H1 (cell line): ENCODE measurements around the gene SRPRB. TPM values are rescaled to one million over a fixed set of nuclear protein-coding genes. Genes with fewer than 3 reads are reported as not detected.

ENCODE experiments used
- CTCF ChIA-PET: fragments of 300-600 bp; sonication (Branson Sonifier 250); formaldehyde crosslinking; loops from one replicate; lab custom pipeline; 2021; ENCODE audit not compliant: partially characterized antibody; lab: Charles Lee
- POLR2A ChIA-PET: fragments of 300-600 bp; sonication (Branson Sonifier 250); formaldehyde crosslinking; loops from one replicate; lab custom pipeline; 2021; ENCODE audit warnings: inconsistent platforms; ENCODE audit not compliant: partially characterized antibody; lab: Charles Lee
- DNase-seq, 2 experiments: peaks; one replicate each; pipeline versions ENCODE4 v3.0.0 to v3.0.0-alpha.2; 2010 to 2022; ENCODE audit warnings: low spot score in 2 of 2, low read depth in 1 of 2, mixed read lengths in 1 of 2
- FAIRE-seq: peaks from 2 replicates; lab custom pipeline; 2011; peaks lifted over from hg19 to GRCh38; lab: Jason Lieb, UNC
- H2AFZ ChIP-seq: 2 replicates; pipeline ENCODE4 v1.8.1; 2012; ENCODE audit warnings: low read length, inconsistent platforms
- H2AK5ac ChIP-seq: 2 replicates; pipeline ENCODE4 v1.6.1; 2013; ENCODE audit warnings: low read depth, low read length
- H2BK120ac ChIP-seq: replicated peaks from 2 replicates; pipeline ENCODE3; 2013; ENCODE audit warnings: low read depth, low read length, inconsistent platforms
- H2BK12ac ChIP-seq: 2 replicates; pipeline ENCODE4 v1.6.1; 2013; ENCODE audit warnings: low read depth, low read length
- H2BK15ac ChIP-seq: 2 replicates; pipeline ENCODE4 v1.6.1; 2013; ENCODE audit warnings: low read length
- H2BK20ac ChIP-seq: 2 replicates; pipeline ENCODE4 v1.6.1; 2013; ENCODE audit warnings: low read length
- H2BK5ac ChIP-seq: 2 replicates; pipeline ENCODE4 v1.6.1; 2013; ENCODE audit warnings: low read depth, low read length
- H3K14ac ChIP-seq: 2 replicates; pipeline ENCODE4 v1.6.1; 2013; ENCODE audit warnings: inconsistent platforms; ENCODE audit not compliant: insufficient read length
- H3K18ac ChIP-seq: 2 replicates; pipeline ENCODE4 v1.6.1; 2013; ENCODE audit warnings: low read length; ENCODE audit errors: extremely low read depth
- H3K23ac ChIP-seq: 2 replicates; pipeline ENCODE4 v1.6.1; 2013; ENCODE audit warnings: inconsistent platforms; ENCODE audit not compliant: insufficient read length
- H3K23me2 ChIP-seq: 2 replicates; pipeline ENCODE4 v1.6.1; 2013; ENCODE audit warnings: low read depth, low read length
- H3K27ac ChIP-seq: 2 replicates; pipeline ENCODE4 v1.6.1; 2011; ENCODE audit warnings: low read depth, low read length, inconsistent platforms
- H3K27me3 ChIP-seq, 4 experiments: replicated peaks in 1 of 4; 1 replicate in 1 of 4; 2 replicates in 3 of 4; pipeline versions ENCODE4 v1.6.1 to v1.8.1; 2011 to 2013; ENCODE audit warnings: low read length in 3 of 4, mild to moderate bottlenecking in 3 of 4, inconsistent platforms in 2 of 4, mixed read lengths in 2 of 4, moderate library complexity in 1 of 4; ENCODE audit not compliant: control insufficient read depth in 3 of 4, insufficient read depth in 3 of 4; ENCODE audit errors: extremely low read depth in 1 of 4
- H3K36me3 ChIP-seq, 4 experiments: 2 replicates each; pipeline versions ENCODE4 v1.6.1 to v1.8.1; 2011 to 2013; ENCODE audit warnings: mild to moderate bottlenecking in 4 of 4, low read length in 3 of 4, moderate library complexity in 2 of 4, control low read depth in 1 of 4, inconsistent platforms in 1 of 4; ENCODE audit not compliant: insufficient read depth in 4 of 4, control insufficient read depth in 2 of 4
- H3K4ac ChIP-seq: replicated peaks from 2 replicates; pipeline ENCODE3; 2013; ENCODE audit warnings: low read length, low read depth, mixed read lengths, inconsistent platforms; ENCODE audit not compliant: insufficient read length
- H3K4me1 ChIP-seq, 4 experiments: replicated peaks in 1 of 4; 1 replicate in 1 of 4; 2 replicates in 3 of 4; pipeline versions ENCODE4 v1.6.1 to v1.8.1; 2011 to 2013; ENCODE audit warnings: low read length in 3 of 4, inconsistent platforms in 2 of 4, mixed read lengths in 1 of 4; ENCODE audit not compliant: insufficient read depth in 4 of 4, control insufficient read depth in 3 of 4
- H3K4me2 ChIP-seq, 2 experiments: 2 replicates each; pipeline versions ENCODE4 v1.6.1 to v1.8.1; 2011 to 2013; ENCODE audit warnings: low read depth in 2 of 2, low read length in 2 of 2, control low read depth in 1 of 2, inconsistent platforms in 1 of 2, mild to moderate bottlenecking in 1 of 2; ENCODE audit not compliant: insufficient read depth in 1 of 2
- H3K4me3 ChIP-seq, 4 experiments: fragments of 200-600, 300-600 bp in 1 of 4; sonication (generic), shearing (Covaris generic), sonication (Bioruptor Twin) in 1 of 4; 2 replicates each; pipeline versions ENCODE4 v1.5.1 to v1.8.1; 2011 to 2016; ENCODE audit warnings: low read length in 4 of 4, low read depth in 3 of 4, control low read depth in 2 of 4, inconsistent platforms in 2 of 4, mild to moderate bottlenecking in 2 of 4, mixed read lengths in 1 of 4, moderate library complexity in 1 of 4; ENCODE audit not compliant: insufficient read depth in 2 of 4; ENCODE audit errors: extremely low read depth in 1 of 4
- H3K56ac ChIP-seq: replicated peaks from 2 replicates; pipeline ENCODE3; 2013; ENCODE audit warnings: low read depth, mild to moderate bottlenecking, mixed read lengths, low read length, inconsistent platforms; ENCODE audit not compliant: insufficient read length
- H3K79me1 ChIP-seq: 2 replicates; pipeline ENCODE4 v1.6.1; 2013; ENCODE audit warnings: low read depth, low read length, control low read depth
- H3K79me2 ChIP-seq, 2 experiments: 2 replicates each; pipeline versions ENCODE4 v1.6.1 to v1.8.1; 2012 to 2013; ENCODE audit warnings: low read length in 2 of 2, mild to moderate bottlenecking in 2 of 2, inconsistent platforms in 1 of 2; ENCODE audit not compliant: insufficient read depth in 2 of 2, control insufficient read depth in 1 of 2
- H3K9ac ChIP-seq, 4 experiments: replicated peaks in 1 of 4; 1 replicate in 1 of 4; 2 replicates in 3 of 4; pipeline versions ENCODE4 v1.6.1 to v1.8.1; 2011 to 2013; ENCODE audit warnings: low read depth in 3 of 4, low read length in 3 of 4, control low read depth in 2 of 4, mild to moderate bottlenecking in 2 of 4, moderate library complexity in 2 of 4, inconsistent platforms in 1 of 4; ENCODE audit errors: extremely low read depth in 1 of 4
- H3K9me3 ChIP-seq, 2 experiments: 2 replicates each; pipeline versions ENCODE4 v1.6.1 to v1.8.1; 2012 to 2013; ENCODE audit warnings: mild to moderate bottlenecking in 2 of 2, moderate library complexity in 2 of 2, control low read depth in 1 of 2, inconsistent platforms in 1 of 2, low read depth in 1 of 2, low read length in 1 of 2, mixed read lengths in 1 of 2; ENCODE audit not compliant: insufficient read depth in 2 of 2
- H4K20me1 ChIP-seq, 2 experiments: replicated peaks in 1 of 2; 2 replicates each; pipeline versions ENCODE3 to v1.8.1; 2011 to 2013; ENCODE audit warnings: inconsistent platforms in 2 of 2, low read length in 2 of 2, mild to moderate bottlenecking in 1 of 2; ENCODE audit not compliant: insufficient read depth in 2 of 2, control insufficient read depth in 1 of 2
- H4K5ac ChIP-seq: 2 replicates; pipeline ENCODE4 v1.6.1; 2013; ENCODE audit warnings: low read length, low read depth, mixed read lengths, inconsistent platforms; ENCODE audit not compliant: insufficient read length
- H4K8ac ChIP-seq: 2 replicates; pipeline ENCODE4 v1.8.0; 2013; ENCODE audit warnings: mild to moderate bottlenecking, moderate library complexity, low read length, inconsistent platforms; ENCODE audit not compliant: insufficient read depth; ENCODE audit errors: extremely low read depth
- H4K91ac ChIP-seq: replicated peaks from 2 replicates; pipeline ENCODE3; 2013; ENCODE audit warnings: low read length, mixed read lengths, inconsistent platforms; ENCODE audit not compliant: insufficient read length
- GTF2F1 ChIP-seq: IDR thresholded peaks from 2 replicates; pipeline ENCODE4 v1.6.1; 2012; ENCODE audit warnings: low read depth, low read length, improper control_type of control experiment, borderline replicate concordance
- HDAC2 ChIP-seq, 2 experiments: fragments of 300-600 bp in 1 of 2; sonication (generic) in 1 of 2; IDR thresholded peaks; 2 replicates each; pipeline ENCODE4 v1.6.1; 2011 to 2012; ENCODE audit warnings: low read depth in 2 of 2, low read length in 2 of 2, mild to moderate bottlenecking in 2 of 2, moderate library complexity in 2 of 2, borderline replicate concordance in 1 of 2, inconsistent platforms in 1 of 2
- MAX ChIP-seq: IDR thresholded peaks from 2 replicates; pipeline ENCODE4 v1.6.1; 2012; ENCODE audit warnings: inconsistent platforms
- RXRA ChIP-seq: IDR thresholded peaks from 2 replicates; pipeline ENCODE4 v1.6.1; 2011; ENCODE audit warnings: low read depth, mild to moderate bottlenecking, low read length, moderate library complexity; ENCODE audit not compliant: insufficient read depth
- SIN3A ChIP-seq, 2 experiments: IDR thresholded peaks in 1 of 2; conservative IDR thresholded peaks in 1 of 2; 2 replicates each; pipeline ENCODE4 v1.6.1; 2011 to 2012; ENCODE audit warnings: low read length in 2 of 2, improper control_type of control experiment in 1 of 2, low read depth in 1 of 2, mild to moderate bottlenecking in 1 of 2
- SIX5 ChIP-seq: IDR thresholded peaks from 2 replicates; pipeline ENCODE4 v1.6.1; 2011; ENCODE audit warnings: mild to moderate bottlenecking, low read depth, low read length
- TBP ChIP-seq: IDR thresholded peaks from 2 replicates; pipeline ENCODE4 v1.6.1; 2011; ENCODE audit warnings: low read depth, low read length, improper control_type of control experiment
- USF2 ChIP-seq: IDR thresholded peaks from 2 replicates; pipeline ENCODE4 v1.6.1; 2011; ENCODE audit warnings: low read length, improper control_type of control experiment
- polyA plus RNA-seq, 7 experiments: library from polyadenylated mRNA; depleted of rRNA in 3 of 7; stranded (reverse) in 5 of 7; unstranded in 2 of 7; fragments of >200 nt in 5 of 7; fragments of 200-250 nt in 2 of 7; gene quantifications; 1 replicate in 5 of 7; 2 replicates in 1 of 7; 4 replicates in 1 of 7; pipeline versions ENCODE4 v1.2.1 to v1.2.3, GENCODE V29; 2011 to 2013; ENCODE audit warnings: missing spikeins in 2 of 7, mixed read lengths in 2 of 7
- total RNA-seq: library from RNA; stranded (reverse); fragmentation: NEBNext Ultra II Directional; extraction: Animal tissue kit (Norgen Biotek cat#: 25700); gene quantifications from 2 replicates; pipeline ENCODE4 v1.2.1, GENCODE V29; 2021

Gene SRPRB
- total and polyA plus RNA-seq, 2 of the 8 experiments (the other 6 are each of a cell fraction or from before 2014, with no cell fraction given), result 15.9 to 49.8 TPM

- H3K14ac ChIP-seq, result no peak overlapping the region
- H3K4ac ChIP-seq, result no peak overlapping the region
- no peak overlapping the region for H4K91ac ChIP-seq
- H2BK20ac ChIP-seq, result no peak overlapping the region
- no peak overlapping the region for H2BK12ac ChIP-seq
- no peak overlapping the region for H3K4me3 ChIP-seq
- no peak overlapping the region for H2AK5ac ChIP-seq
- no peak overlapping the region for H2AFZ ChIP-seq
- POLR2A ChIA-PET, result no interaction called here
- no peak overlapping the region for H3K23ac ChIP-seq
- FAIRE-seq (no peak), DNase-seq (no peak)
- no peak overlapping the region for H4K5ac ChIP-seq
- no peaks in the 10 kb centered on the region for H3K9me3 ChIP-seq
- no peak overlapping the region for H3K9ac ChIP-seq
- H3K79me2 ChIP-seq, result no peaks in the 10 kb centered on the region
- no peak overlapping the region for H2BK5ac ChIP-seq
- H3K23me2 ChIP-seq, result no peaks in the 10 kb centered on the region
- no peak overlapping the region for H3K56ac ChIP-seq
- CTCF ChIA-PET, result interaction anchor here (1.5 kb wide), 1 partner anchor 10 kb away, joined by 4 read pairs; no protein-coding TSS in a partner anchor
- no peaks in the 10 kb centered on the region for H4K20me1 ChIP-seq
- no peak overlapping the region for H3K27ac ChIP-seq
- no peak overlapping the region for H4K8ac ChIP-seq
- H3K79me1 ChIP-seq, result no peaks in the 10 kb centered on the region
- no peaks in the 10 kb centered on the region for H3K27me3 ChIP-seq
- H3K36me3 ChIP-seq, result no peaks in the 10 kb centered on the region
- no peaks in the 10 kb centered on the region for H3K4me1 ChIP-seq
- H3K4me2 ChIP-seq, result no peak overlapping the region
- H3K18ac ChIP-seq, result no peak overlapping the region
- H2BK120ac ChIP-seq, result no peak overlapping the region
- H2BK15ac ChIP-seq, result no peak overlapping the region
- TF ChIP-seq MAX, result no peak
- no peak for TF ChIP-seq TBP
- TF ChIP-seq GTF2F1, result no peak
- no peak for TF ChIP-seq SIX5
- TF ChIP-seq RXRA, result no peak
- TF ChIP-seq USF2, result no peak
- no peak for TF ChIP-seq SIN3A (conservative IDR thresholded peaks at IDR 0.05 in 1 of 2, IDR thresholded peaks at IDR 0.05 in 1 of 2; ENCODE audit: low read depth in 1 of 2, low read length in 2 of 2)
- TF ChIP-seq HDAC2 (IDR thresholded peaks at IDR 0.05; ENCODE audit: borderline replicate concordance in 1 of 2, low read depth in 2 of 2, low read length in 2 of 2), result no peak
Observed at GRCh38 chr3:133765256-133765655, 40.4 kb upstream of the SRPRB start.
